Measurements from ENCODE around the gene SRGAP2.
"Not testable (repeated sequence)": the region's sequence is repeated elsewhere in the genome, so short reads cannot be mapped to it uniquely, and the experiment has no call there.

DNA sequence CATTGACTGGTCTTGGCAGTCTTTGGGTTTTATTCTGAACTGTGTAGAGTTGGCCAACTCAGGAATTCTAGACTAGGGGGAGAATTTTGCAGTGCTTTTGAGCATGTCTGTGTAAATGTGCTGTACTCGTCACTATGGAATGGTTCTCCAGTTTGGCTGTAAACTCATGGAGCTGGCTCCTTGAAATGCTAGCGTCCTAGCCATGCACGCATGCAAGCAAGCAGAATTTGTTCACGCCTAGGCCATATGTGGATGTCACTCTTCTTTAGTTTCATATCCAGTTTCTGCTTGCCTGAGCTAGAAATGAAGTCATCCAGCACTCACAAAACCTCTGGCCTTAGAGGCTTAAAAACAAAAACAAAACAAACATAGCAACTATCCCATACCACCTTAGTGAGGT, 36.9 kb downstream of the SRGAP2 start:
- TF ChIP-seq, protein P1, sequence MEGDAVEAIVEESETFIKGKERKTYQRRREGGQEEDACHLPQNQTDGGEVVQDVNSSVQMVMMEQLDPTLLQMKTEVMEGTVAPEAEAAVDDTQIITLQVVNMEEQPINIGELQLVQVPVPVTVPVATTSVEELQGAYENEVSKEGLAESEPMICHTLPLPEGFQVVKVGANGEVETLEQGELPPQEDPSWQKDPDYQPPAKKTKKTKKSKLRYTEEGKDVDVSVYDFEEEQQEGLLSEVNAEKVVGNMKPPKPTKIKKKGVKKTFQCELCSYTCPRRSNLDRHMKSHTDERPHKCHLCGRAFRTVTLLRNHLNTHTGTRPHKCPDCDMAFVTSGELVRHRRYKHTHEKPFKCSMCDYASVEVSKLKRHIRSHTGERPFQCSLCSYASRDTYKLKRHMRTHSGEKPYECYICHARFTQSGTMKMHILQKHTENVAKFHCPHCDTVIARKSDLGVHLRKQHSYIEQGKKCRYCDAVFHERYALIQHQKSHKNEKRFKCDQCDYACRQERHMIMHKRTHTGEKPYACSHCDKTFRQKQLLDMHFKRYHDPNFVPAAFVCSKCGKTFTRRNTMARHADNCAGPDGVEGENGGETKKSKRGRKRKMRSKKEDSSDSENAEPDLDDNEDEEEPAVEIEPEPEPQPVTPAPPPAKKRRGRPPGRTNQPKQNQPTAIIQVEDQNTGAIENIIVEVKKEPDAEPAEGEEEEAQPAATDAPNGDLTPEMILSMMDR (IDR thresholded peaks at IDR 0.05) = not testable (repeated sequence)
- not testable (repeated sequence) for TF ChIP-seq ZNF317 (CRISPR knock-in tag; IDR thresholded peaks at IDR 0.05; ENCODE audit: borderline replicate concordance, low read depth)
